ENCODE results near the gene CDH23. TPM values are rescaled to one million over a fixed set of nuclear protein-coding genes. Genes with fewer than 3 reads are reported as not detected.
"Not testable (repeated sequence)": the region's sequence is repeated elsewhere in the genome, so short reads cannot be mapped to it uniquely, and the experiment has no call there.

The CDH23 gene
- total RNA-seq, 1 experiment from 2014 or later: 7.8 TPM

DNA sequence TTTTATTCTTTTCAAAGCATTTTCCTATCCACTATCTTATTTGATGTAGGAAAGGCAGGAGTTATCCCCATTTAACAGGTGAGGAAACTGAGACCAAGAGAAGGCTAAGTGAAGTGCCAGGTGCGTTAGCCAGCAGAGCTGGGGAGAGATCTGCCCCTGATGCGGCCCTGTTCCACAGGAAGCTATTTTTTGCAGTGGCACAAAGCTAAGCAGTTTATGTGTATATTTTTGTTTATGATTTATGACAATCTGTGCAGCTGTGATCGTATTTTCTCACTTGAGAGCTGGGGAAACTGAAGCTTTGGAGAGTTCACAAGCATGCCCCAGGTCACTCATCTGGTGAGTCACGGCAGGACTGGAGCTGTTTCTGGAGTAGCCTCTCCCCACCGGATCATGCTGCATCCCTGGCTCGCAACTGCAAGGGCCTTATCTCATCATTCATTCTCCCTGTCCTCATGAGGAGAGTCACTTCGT is 38.9 kb upstream of the CDH23 start:
- Histone ChIP-seq H3K79me2 (ENCODE audit: low read depth) (no peaks in the 10 kb centered on the region), H3K36me3 (ENCODE audit: low read depth) (peaks cover 6% of the 10 kb centered on the region; the same call in 1 of the 2 replicates), H3K4me1 (replicated peaks; ENCODE audit: insufficient read depth) (0 out of 2 replicates have a peak, but pooled peaks cover under 1% of the 10 kb centered on the region), H3K4me2 (no peak overlapping the region), H3K9me2 (ENCODE audit: insufficient read depth) (no peaks in the 10 kb centered on the region), H2AFZ (no peak overlapping the region), H4K20me1 (ENCODE audit: insufficient read depth) (no peaks in the 10 kb centered on the region), H3F3A (ENCODE audit: insufficient read depth, low read depth) (peaks cover 4% of the 10 kb centered on the region; the same call in 1 of the 2 replicates), H3K27ac (no peak overlapping the region), H3K27me3 (ENCODE audit: insufficient read depth, low read depth) (no peaks in the 10 kb centered on the region), H3K9me3 (ENCODE audit: insufficient read depth, low read depth) (no peaks in the 10 kb centered on the region), H3K4me3 (no peak overlapping the region)
- ChIA-PET CTCF (no interaction called here), POLR2A (ENCODE audit: unreplicated experiment) (no interaction called here)
- DNase-seq: no peak
- no TSS peak for BruUV-seq (replicated peaks)
- TF ChIP-seq EZH2 (IDR thresholded peaks at IDR 0.05; ENCODE audit: low read depth): no peak
- intact Hi-C loops (cut with micrococcal nuclease; ENCODE audit: unreplicated experiment): no loop called here

DNA sequence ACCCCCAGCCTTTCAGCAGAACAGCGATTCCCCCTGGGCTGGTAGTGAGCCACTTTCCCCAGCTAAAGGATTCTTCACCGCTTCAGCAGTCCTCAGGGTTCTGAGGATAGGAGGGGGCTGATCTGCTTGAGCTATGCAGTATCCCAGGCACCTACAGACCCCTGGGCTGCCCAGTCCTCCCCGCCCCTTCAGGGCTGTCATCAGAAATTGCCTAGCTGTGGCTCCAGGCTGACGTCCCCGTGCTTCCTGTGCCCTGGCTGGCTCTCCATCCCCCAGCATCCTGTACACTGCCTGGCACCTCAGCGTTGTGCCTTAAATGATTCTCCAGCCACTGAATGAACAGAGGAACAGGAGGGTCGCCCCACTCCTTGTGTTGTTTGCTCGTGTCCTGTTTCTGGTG is 38.4 kb upstream of the CDH23 start:
- peaks cover 5% of the 10 kb centered on the region for H3K4me1 ChIP-seq (replicated peaks; ENCODE audit: insufficient read depth)
- POLR2A ChIA-PET (ENCODE audit: unreplicated experiment): no interaction called here
- CTCF ChIA-PET: no interaction called here
- H3K4me2 ChIP-seq: no peak overlapping the region
- peaks cover 6% of the 10 kb centered on the region; the same call in 1 of the 2 replicates for H3K36me3 ChIP-seq (ENCODE audit: low read depth)
- H2AFZ ChIP-seq: no peak overlapping the region
- no peak for TF ChIP-seq CTCF (conservative IDR thresholded peaks at IDR 0.05)
- TF ChIP-seq EZH2 (IDR thresholded peaks at IDR 0.05; ENCODE audit: low read depth): no peak
- H3F3A ChIP-seq (ENCODE audit: insufficient read depth, low read depth): peaks cover 4% of the 10 kb centered on the region
- no peak overlapping the region for H3K4me3 ChIP-seq
- H3K27me3 ChIP-seq (ENCODE audit: insufficient read depth, low read depth): no peaks in the 10 kb centered on the region
- no peaks in the 10 kb centered on the region for H4K20me1 ChIP-seq (ENCODE audit: insufficient read depth)
- no TSS peak for BruUV-seq (replicated peaks)
- DNase-seq: no peak
- H3K27ac ChIP-seq: no peak overlapping the region
- intact Hi-C loops (cut with micrococcal nuclease; ENCODE audit: unreplicated experiment): no loop called here
- no peaks in the 10 kb centered on the region for H3K9me3 ChIP-seq (ENCODE audit: insufficient read depth, low read depth)
- H3K9me2 ChIP-seq (ENCODE audit: insufficient read depth): no peaks in the 10 kb centered on the region
- no peaks in the 10 kb centered on the region for H3K79me2 ChIP-seq (ENCODE audit: low read depth)

GRCh38 chr10:71358906-71359305 is 37.8 kb upstream of the CDH23 start:
- BruUV-seq (replicated peaks); H3K27ac ChIP-seq; H3F3A ChIP-seq (ENCODE audit: insufficient read depth, low read depth); H3K27me3 ChIP-seq (ENCODE audit: insufficient read depth, low read depth); POLR2A ChIA-PET (ENCODE audit: unreplicated experiment); H3K9me2 ChIP-seq (ENCODE audit: insufficient read depth); DNase-seq; H3K9me3 ChIP-seq (ENCODE audit: insufficient read depth, low read depth); H2AFZ ChIP-seq; H3K4me3 ChIP-seq; H4K20me1 ChIP-seq (ENCODE audit: insufficient read depth); H3K4me2 ChIP-seq; H3K79me2 ChIP-seq (ENCODE audit: low read depth); intact Hi-C loops (cut with micrococcal nuclease; ENCODE audit: unreplicated experiment); H3K36me3 ChIP-seq (ENCODE audit: low read depth); CTCF ChIA-PET: not testable (repeated sequence)
- peaks cover 11% of the 10 kb centered on the region for H3K4me1 ChIP-seq (replicated peaks; ENCODE audit: insufficient read depth)

- BruUV-seq (replicated peaks): no TSS peak
- H3K4me3 ChIP-seq: no peak overlapping the region
- H3K9me2 ChIP-seq (ENCODE audit: insufficient read depth): no peaks in the 10 kb centered on the region
- no peak for TF ChIP-seq CTCF (conservative IDR thresholded peaks at IDR 0.05)
- no peak for TF ChIP-seq EZH2 (IDR thresholded peaks at IDR 0.05; ENCODE audit: low read depth)
- CTCF ChIA-PET: no interaction called here
- no peaks in the 10 kb centered on the region for H3K27me3 ChIP-seq (ENCODE audit: insufficient read depth, low read depth)
- H3K4me2 ChIP-seq: no peak overlapping the region
- no peaks in the 10 kb centered on the region for H3K79me2 ChIP-seq (ENCODE audit: low read depth)
- H3K36me3 ChIP-seq (ENCODE audit: low read depth): peaks cover 6% of the 10 kb centered on the region; the same call in 1 of the 2 replicates
- POLR2A ChIA-PET (ENCODE audit: unreplicated experiment): no interaction called here
- no peak overlapping the region for H2AFZ ChIP-seq
- intact Hi-C loops (cut with micrococcal nuclease; ENCODE audit: unreplicated experiment): no loop called here
- H4K20me1 ChIP-seq (ENCODE audit: insufficient read depth): no peaks in the 10 kb centered on the region
- H3F3A ChIP-seq (ENCODE audit: insufficient read depth, low read depth): peaks cover 13% of the 10 kb centered on the region
- H3K27ac ChIP-seq: no peak overlapping the region
- no peak for DNase-seq
- H3K4me1 ChIP-seq (replicated peaks; ENCODE audit: insufficient read depth): peaks cover 17% of the 10 kb centered on the region
- H3K9me3 ChIP-seq (ENCODE audit: insufficient read depth, low read depth): no peaks in the 10 kb centered on the region
These were observed 37.2 kb upstream of the CDH23 start for GRCh38 chr10:71359364-71360046.
